ENCODE results near the gene LSM14B.

LSM14B gene

DNA sequence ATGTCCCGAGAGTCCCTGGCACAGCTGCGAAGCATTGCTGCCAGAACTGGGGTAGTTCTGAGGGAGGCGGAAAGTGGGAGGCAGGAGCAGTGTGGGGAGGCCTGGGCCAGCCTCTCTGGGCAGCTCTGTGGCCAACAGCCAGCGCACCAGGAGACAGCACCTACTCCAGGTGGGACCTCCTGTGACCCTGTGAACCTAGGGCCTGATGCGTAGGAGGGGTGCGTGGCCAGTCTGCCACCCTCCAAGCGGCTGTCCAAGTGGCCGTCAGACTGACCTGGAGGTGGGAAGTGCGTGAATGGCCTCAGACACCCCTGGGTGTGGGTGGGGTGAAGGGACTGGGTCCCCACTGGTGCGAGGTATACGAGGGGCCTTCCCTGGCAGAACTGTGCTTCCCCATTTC is 36.8 kb downstream of the LSM14B start:
- DNase-seq (ENCODE audit: low read depth, low spot score): no peak
- peak overlapping the region; percentile 68 for H3K27ac ChIP-seq

DNA sequence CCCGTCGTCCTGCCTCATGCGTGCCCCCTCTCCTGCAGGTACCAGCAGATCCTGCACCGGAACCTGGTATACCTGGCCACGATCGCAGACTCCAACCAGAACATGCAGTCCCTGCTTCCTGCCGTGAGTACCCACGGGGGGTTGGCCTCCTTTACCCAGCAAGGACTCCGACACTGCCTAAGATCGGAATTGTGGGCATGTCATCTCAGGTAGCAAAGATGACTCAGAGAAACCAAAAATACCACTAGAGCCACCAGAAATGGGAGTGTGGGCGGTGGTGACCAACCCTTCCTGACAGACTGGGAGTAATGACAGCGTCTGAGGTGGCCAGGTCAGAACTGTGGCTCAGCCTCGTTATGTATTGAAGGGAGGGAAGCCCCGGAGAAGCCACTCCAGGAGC is 37.6 kb downstream of the LSM14B start:
- peak; percentile 81 for DNase-seq (ENCODE audit: low read depth, low spot score)
- H3K27ac ChIP-seq: peak overlapping the region; percentile 68

GRCh38 chr20:62160253-62160652 is 38.0 kb downstream of the LSM14B start:
- DNase-seq (ENCODE audit: low read depth, low spot score): no peak
- H3K27ac ChIP-seq: peak overlapping the region; percentile 68

- DNase-seq (ENCODE audit: low read depth, low spot score): no peak
- peak overlapping the region; percentile 68 for H3K27ac ChIP-seq
These were observed 38.6 kb downstream of the LSM14B start for GRCh38 chr20:62160876-62161275.

DNA sequence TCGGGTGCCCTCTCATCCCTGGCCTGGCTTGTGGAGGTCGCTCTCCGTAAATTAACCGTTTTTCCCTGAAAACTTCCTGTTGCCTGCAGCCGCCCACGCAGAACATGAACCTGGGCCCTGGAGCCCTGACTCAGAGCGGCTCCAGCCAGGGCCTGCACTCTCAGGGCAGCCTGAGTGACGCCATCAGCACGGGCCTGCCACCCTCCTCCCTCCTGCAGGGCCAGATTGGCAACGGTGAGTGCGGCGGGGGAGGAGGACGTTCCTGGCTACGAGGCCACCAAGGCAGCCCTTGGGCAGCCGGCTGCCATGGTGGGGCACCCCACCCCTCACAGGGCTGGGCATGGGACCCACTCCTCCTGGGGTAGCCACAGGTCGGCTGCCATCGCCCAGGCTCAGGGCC is 39.1 kb downstream of the LSM14B start:
- DNase-seq (ENCODE audit: low read depth, low spot score): no peak
- peak overlapping the region; percentile 68 for H3K27ac ChIP-seq

- H3K27ac ChIP-seq: no peak overlapping the region
- DNase-seq (ENCODE audit: low read depth, low spot score): no peak
These were observed 40.6 kb downstream of the LSM14B start for GRCh38 chr20:62162765-62163484.

DNA sequence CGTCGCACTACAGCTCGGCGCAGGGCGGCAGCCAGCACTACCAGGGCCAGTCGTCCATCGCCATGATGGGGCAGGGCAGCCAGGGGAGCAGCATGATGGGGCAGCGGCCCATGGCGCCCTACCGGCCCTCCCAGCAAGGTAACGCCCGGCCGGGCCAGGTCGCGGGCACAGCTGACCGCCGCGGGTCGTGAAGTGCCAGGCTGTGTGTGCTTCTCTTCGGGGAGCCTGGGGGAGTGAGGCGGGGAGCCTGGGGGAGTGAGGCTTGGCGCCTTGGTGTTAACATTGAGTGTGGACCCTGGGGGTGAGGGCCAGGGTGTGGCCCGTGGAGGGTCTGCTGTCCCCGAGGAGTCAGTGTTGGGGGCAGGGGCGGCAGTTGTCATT is 41.2 kb downstream of the LSM14B start:
- no peak for DNase-seq (ENCODE audit: low read depth, low spot score)
- H3K27ac ChIP-seq: no peak overlapping the region

- H3K27ac ChIP-seq: no peak overlapping the region
- no peak for DNase-seq (ENCODE audit: low read depth, low spot score)
These were observed 41.9 kb downstream of the LSM14B start for GRCh38 chr20:62163986-62164762.

- no peak for DNase-seq (ENCODE audit: low read depth, low spot score)
- no peak overlapping the region for H3K27ac ChIP-seq
These were observed 42.8 kb downstream of the LSM14B start for GRCh38 chr20:62164879-62165761.

DNA sequence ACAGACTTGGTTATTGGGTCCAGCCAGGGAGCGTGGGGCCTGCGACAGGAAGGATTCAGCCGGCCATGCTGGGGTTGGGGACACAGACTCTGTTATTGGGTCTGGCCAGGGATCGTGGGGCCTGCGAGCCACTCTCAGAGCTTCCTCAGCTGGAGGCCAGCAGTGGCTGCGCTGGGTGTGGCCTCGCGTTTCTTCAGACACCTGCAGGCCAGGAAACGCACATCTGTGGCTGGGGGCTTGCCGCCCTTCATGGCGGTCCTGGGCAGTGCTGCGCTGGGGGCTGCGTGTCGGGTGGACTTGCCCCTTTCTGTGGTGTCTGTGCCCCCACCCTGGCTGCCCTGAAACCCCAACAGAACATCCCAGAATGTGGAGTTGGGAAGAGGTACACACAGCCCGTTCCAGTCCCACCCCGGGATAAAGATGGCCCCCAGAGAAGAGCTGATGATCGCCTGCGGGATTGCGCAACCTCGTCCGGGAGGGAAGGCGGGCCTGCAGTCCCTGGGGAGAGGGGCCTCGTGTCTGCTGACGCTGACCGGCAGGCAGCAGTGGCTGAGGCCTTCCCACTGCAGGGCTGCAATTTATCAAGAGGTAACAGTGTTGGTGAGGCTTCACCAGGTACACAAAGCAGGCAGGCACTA is 43.6 kb downstream of the LSM14B start:
- DNase-seq (ENCODE audit: low read depth, low spot score): no peak
- H3K27ac ChIP-seq: no peak overlapping the region

GRCh38 chr20:62167474-62167873 is 45.2 kb downstream of the LSM14B start:
- no peak overlapping the region for H3K27ac ChIP-seq
- DNase-seq (ENCODE audit: low read depth, low spot score): no peak

DNA sequence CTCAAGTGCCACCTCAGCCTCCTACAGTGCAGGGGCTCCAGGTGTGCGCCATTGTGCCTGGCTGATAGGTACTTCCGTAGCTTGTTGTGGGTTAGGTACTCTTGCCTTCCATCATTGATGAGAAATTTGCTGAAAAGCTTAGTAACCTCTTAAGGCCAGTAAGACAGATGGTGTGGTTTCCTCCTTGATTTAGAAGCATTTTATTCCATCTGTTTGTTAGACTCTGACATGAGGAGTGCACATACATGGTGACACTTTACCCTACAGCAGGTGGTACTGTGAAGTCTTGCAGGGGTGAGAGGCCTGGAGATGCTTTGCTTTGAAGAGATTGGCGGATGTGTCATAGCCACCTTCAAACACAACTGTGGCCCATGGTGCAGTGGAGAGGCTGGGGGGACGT is 45.8 kb downstream of the LSM14B start:
- no peak for DNase-seq (ENCODE audit: low read depth, low spot score)
- no peak overlapping the region for H3K27ac ChIP-seq

- H3K27ac ChIP-seq: no peak overlapping the region
- DNase-seq (ENCODE audit: low read depth, low spot score): no peak
These were observed 46.7 kb downstream of the LSM14B start for GRCh38 chr20:62168890-62169435.

DNA sequence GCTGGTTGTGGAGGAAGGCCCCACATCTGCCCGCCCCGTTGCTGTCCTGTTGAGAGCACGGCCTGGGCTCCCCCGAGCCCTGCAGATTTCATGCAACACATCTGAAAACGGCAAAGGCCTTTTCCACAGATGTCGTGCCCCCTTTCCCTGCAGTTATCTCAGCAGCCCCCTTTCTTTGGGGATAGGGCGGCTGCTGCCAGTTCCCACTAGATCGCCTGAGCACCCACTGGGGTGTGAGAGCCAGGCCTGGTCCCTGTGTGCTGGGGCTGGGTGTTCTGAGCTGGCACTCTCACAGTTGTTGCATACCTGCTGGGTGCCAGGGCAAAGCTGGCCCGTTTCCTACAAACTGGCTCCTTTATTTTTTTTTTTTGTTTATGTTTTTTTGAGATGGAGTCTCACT is 48.3 kb downstream of the LSM14B start:
- no peak for DNase-seq (ENCODE audit: low read depth, low spot score)
- H3K27ac ChIP-seq: no peak overlapping the region

GRCh38 chr20:62171245-62171644 is 49.0 kb downstream of the LSM14B start:
- no peak overlapping the region for H3K27ac ChIP-seq
- DNase-seq (ENCODE audit: low read depth, low spot score): no peak

- no peak for DNase-seq (ENCODE audit: low read depth, low spot score)
- no peak overlapping the region for H3K27ac ChIP-seq
These were observed 50.4 kb downstream of the LSM14B start for GRCh38 chr20:62172666-62173065.

GRCh38 chr20:62174021-62174804 is 51.9 kb downstream of the LSM14B start:
- no peak overlapping the region for H3K27ac ChIP-seq
- no peak for DNase-seq (ENCODE audit: low read depth, low spot score)

- no peak overlapping the region for H3K27ac ChIP-seq
- no peak for DNase-seq (ENCODE audit: low read depth, low spot score)
These were observed 52.8 kb downstream of the LSM14B start for GRCh38 chr20:62174870-62175624.

DNA sequence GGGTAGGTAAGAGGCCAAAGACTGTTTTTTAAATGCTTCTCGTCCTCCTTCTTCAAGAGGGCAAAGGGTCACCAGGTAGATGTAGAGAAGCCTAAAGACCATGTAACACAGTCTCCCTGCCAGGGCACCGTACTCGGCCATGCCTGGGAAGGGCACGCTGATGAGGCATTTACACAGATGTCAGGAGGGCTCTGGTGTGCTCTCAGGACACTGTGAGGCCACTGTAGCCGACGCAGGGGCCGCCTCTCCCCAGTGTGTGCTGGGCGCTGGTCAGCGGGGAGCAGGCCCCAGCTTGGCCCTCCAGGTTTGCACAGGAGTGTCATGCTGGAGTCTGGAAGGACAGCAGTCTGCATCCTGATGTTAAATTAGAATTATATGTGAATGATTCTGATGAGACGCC is 53.4 kb downstream of the LSM14B start:
- H3K27ac ChIP-seq: no peak overlapping the region
- DNase-seq (ENCODE audit: low read depth, low spot score): no peak
